Vagina (tissue), 2 donors: ENCODE data around the gene CACNA1D. TPM values are rescaled to one million over a fixed set of nuclear protein-coding genes. Genes with fewer than 3 reads are reported as not detected.

ENCODE experiments used
- DNase-seq, 2 donors: peaks; one replicate each; pipeline ENCODE4 v3.0.0-alpha.2; 2017; ENCODE audit errors: extremely low spot score in 2 of 2
- H3K27ac ChIP-seq: fragments of 200-600 bp; sonication (generic); one replicate; pipeline ENCODE4 v1.5.1; 2019
- H3K27me3 ChIP-seq: fragments of 200-600 bp; sonication (generic); one replicate; pipeline ENCODE4 v1.5.1; 2019
- H3K36me3 ChIP-seq, 2 donors: fragments of 200-600 bp; sonication (generic); one replicate each; pipeline ENCODE4 v1.5.1; 2017 to 2019
- H3K4me1 ChIP-seq: fragments of 200-600 bp; sonication (generic); one replicate; pipeline ENCODE4 v1.5.1; 2019
- H3K4me3 ChIP-seq, 2 donors: fragments of 200-600 bp; sonication (generic); 1 replicate in 1 of 2; 2 replicates in 1 of 2; pipeline ENCODE4 v1.5.1; 2016 to 2019
- H3K9me3 ChIP-seq: fragments of 200-600 bp; sonication (generic); one replicate; pipeline ENCODE4 v1.5.1; 2019
- POLR2A ChIP-seq, 2 donors: fragments of 450-650 bp; IDR thresholded peaks; one replicate each; pipeline ENCODE4 v1.6.1; 2017; ENCODE audit warnings: antibody characterized with exemption in 2 of 2, mild to moderate bottlenecking in 2 of 2, moderate library complexity in 2 of 2
- POLR2AphosphoS5 ChIP-seq, 2 donors: sonication (generic); formaldehyde crosslinking; IDR thresholded peaks; one replicate each; pipeline ENCODE4 v1.9.0; 2017; ENCODE audit warnings: antibody characterized with exemption in 2 of 2, mild to moderate bottlenecking in 2 of 2, low read depth in 1 of 2; ENCODE audit not compliant: insufficient read depth in 1 of 2
- intact Hi-C: fragments of 100-400 bp; cut with DNase I; formaldehyde crosslinking; loops from one replicate; pipeline ENCODE4 v1.15.1; 2023
- total RNA-seq: library from RNA; depleted of rRNA; stranded (reverse); fragments of >200 nt; gene quantifications from one replicate; pipeline ENCODE4 v1.2.3, GENCODE V29; 2016
- TF ChIP-seq, protein P1 (sequence below), 3 experiments: fragments of 450-650 bp in 2 of 3; fragments of 200-600 bp in 1 of 3; sonication (generic) in 1 of 3; IDR thresholded peaks; one replicate each; pipeline ENCODE4 v1.5.1; 2017 to 2019; ENCODE audit warnings: antibody characterized with exemption in 3 of 3, mild to moderate bottlenecking in 2 of 3, moderate library complexity in 2 of 3

CACNA1D gene
- total RNA-seq, 1 donor from 2014 or later = 0.74 TPM

DNA sequence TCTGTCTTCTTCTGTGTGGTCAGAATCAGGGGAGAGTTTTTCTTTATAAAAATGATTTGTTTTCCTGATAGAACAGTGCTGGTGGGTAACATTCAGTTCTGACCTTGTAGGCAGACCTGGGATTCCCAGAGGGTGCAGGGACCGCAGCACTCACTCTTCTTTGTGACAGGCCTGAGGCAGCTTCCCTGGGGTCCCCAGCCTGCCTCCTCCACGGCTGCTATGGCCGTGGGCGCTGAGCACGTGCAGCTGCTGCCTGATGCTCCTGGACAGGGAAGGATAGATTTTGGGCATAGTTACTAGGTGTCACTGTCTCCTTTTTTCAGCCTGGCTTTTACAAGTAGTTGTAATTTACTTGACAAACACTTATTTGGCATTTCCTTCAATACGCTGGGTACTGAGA lies 39.1 kb downstream of the CACNA1D start:
- DNase-seq = no peak
- Histone ChIP-seq H3K27me3 (no peaks in the 10 kb centered on the region), H3K27ac (no peak overlapping the region), H3K9me3 (no peaks in the 10 kb centered on the region), H3K4me3 (no peak overlapping the region), H3K36me3 (no peaks in the 10 kb centered on the region), H3K4me1 (no peaks in the 10 kb centered on the region)
- intact Hi-C loops = no loop called here
- TF ChIP-seq, protein P1, sequence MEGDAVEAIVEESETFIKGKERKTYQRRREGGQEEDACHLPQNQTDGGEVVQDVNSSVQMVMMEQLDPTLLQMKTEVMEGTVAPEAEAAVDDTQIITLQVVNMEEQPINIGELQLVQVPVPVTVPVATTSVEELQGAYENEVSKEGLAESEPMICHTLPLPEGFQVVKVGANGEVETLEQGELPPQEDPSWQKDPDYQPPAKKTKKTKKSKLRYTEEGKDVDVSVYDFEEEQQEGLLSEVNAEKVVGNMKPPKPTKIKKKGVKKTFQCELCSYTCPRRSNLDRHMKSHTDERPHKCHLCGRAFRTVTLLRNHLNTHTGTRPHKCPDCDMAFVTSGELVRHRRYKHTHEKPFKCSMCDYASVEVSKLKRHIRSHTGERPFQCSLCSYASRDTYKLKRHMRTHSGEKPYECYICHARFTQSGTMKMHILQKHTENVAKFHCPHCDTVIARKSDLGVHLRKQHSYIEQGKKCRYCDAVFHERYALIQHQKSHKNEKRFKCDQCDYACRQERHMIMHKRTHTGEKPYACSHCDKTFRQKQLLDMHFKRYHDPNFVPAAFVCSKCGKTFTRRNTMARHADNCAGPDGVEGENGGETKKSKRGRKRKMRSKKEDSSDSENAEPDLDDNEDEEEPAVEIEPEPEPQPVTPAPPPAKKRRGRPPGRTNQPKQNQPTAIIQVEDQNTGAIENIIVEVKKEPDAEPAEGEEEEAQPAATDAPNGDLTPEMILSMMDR (IDR thresholded peaks at IDR 0.05) = no peak
- TF ChIP-seq POLR2A (IDR thresholded peaks at IDR 0.05) (no peak), POLR2AphosphoS5 (IDR thresholded peaks at IDR 0.05; ENCODE audit: insufficient read depth in 1 of 2, low read depth in 1 of 2) (no peak)

- Histone ChIP-seq H3K27ac (no peak overlapping the region), H3K27me3 (no peaks in the 10 kb centered on the region), H3K4me3 (no peak overlapping the region), H3K36me3 (no peaks in the 10 kb centered on the region), H3K4me1 (no peaks in the 10 kb centered on the region), H3K9me3 (no peaks in the 10 kb centered on the region)
- DNase-seq = no peak
- intact Hi-C loops = no loop called here
- TF ChIP-seq POLR2AphosphoS5 (IDR thresholded peaks at IDR 0.05; ENCODE audit: insufficient read depth in 1 of 2, low read depth in 1 of 2) (no peak), POLR2A (IDR thresholded peaks at IDR 0.05) (no peak)
- TF ChIP-seq, protein P1 (IDR thresholded peaks at IDR 0.05) = no peak
Measured at GRCh38 chr3:53534216-53534615, 39.8 kb downstream of the CACNA1D start.

- Histone ChIP-seq H3K9me3 (no peaks in the 10 kb centered on the region), H3K27me3 (no peaks in the 10 kb centered on the region), H3K4me3 (no peak overlapping the region), H3K27ac (no peak overlapping the region), H3K4me1 (no peaks in the 10 kb centered on the region), H3K36me3 (no peaks in the 10 kb centered on the region)
- TF ChIP-seq POLR2A (IDR thresholded peaks at IDR 0.05) (no peak), POLR2AphosphoS5 (IDR thresholded peaks at IDR 0.05; ENCODE audit: insufficient read depth in 1 of 2, low read depth in 1 of 2) (no peak)
- TF ChIP-seq, protein P1 (IDR thresholded peaks at IDR 0.05) = no peak
- intact Hi-C loops = no loop called here
- DNase-seq = no peak
Measured at GRCh38 chr3:53534676-53535400, 40.4 kb downstream of the CACNA1D start.

DNA sequence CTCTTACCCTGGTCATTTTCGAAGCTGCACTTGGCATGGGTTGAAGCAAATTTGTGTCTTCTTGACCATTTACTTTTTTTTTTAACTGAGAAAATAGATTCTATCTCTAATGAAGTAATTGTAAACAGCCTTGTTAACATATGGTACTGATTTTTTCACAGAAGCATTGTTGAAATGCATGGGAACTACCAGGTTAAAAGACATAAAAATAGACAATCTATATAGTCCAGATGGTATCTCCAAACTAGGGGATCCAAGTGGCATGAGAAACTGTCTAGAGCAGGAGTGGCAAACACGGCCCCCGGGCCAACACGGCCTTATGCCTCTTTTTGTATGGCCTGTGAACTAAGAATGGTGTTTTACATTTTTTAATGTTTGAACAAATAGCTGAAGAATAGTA lies 41.9 kb downstream of the CACNA1D start:
- Histone ChIP-seq H3K9me3 (no peaks in the 10 kb centered on the region), H3K4me1 (no peaks in the 10 kb centered on the region), H3K4me3 (no peak overlapping the region), H3K36me3 (no peaks in the 10 kb centered on the region), H3K27me3 (no peaks in the 10 kb centered on the region), H3K27ac (no peak overlapping the region)
- no peak for DNase-seq
- intact Hi-C loops = no loop called here
- TF ChIP-seq, protein P1 (IDR thresholded peaks at IDR 0.05) = no peak
- no peak for TF ChIP-seq POLR2A (IDR thresholded peaks at IDR 0.05)
- TF ChIP-seq POLR2AphosphoS5 (IDR thresholded peaks at IDR 0.05; ENCODE audit: insufficient read depth in 1 of 2, low read depth in 1 of 2) = no peak

GRCh38 chr3:53544357-53544756 lies 49.9 kb downstream of the CACNA1D start:
- DNase-seq = no peak
- no peak overlapping the region for H3K27ac ChIP-seq
- no peaks in the 10 kb centered on the region for H3K9me3 ChIP-seq
- no peaks in the 10 kb centered on the region for H3K27me3 ChIP-seq
- peaks cover 10% of the 10 kb centered on the region for H3K4me1 ChIP-seq
- intact Hi-C loops = no loop called here
- no peak overlapping the region for H3K4me3 ChIP-seq
- no peak for TF ChIP-seq POLR2AphosphoS5 (IDR thresholded peaks at IDR 0.05; ENCODE audit: insufficient read depth in 1 of 2, low read depth in 1 of 2)
- no peak for TF ChIP-seq POLR2A (IDR thresholded peaks at IDR 0.05)
- TF ChIP-seq, protein P1 (IDR thresholded peaks at IDR 0.05) = no peak
- H3K36me3 ChIP-seq = no peaks in the 10 kb centered on the region
